Rectal smooth muscle tissue (tissue), 1 donor: ENCODE data around the gene TNS3.
A peak's percentile ranks its signal among the peaks of the same experiment; 100 is the strongest.

Experiments
- H3K27ac ChIP-seq: one replicate; pipeline ENCODE4 v1.7.0; 2013; ENCODE audit warnings: low read depth, low read length, inconsistent platforms
- H3K27me3 ChIP-seq: one replicate; pipeline ENCODE4 v1.7.0; 2013; ENCODE audit warnings: low read length; ENCODE audit not compliant: control insufficient read depth, insufficient read depth
- H3K36me3 ChIP-seq: one replicate; pipeline ENCODE4 v1.7.0; 2013; ENCODE audit warnings: low read length; ENCODE audit not compliant: control insufficient read depth, insufficient read depth
- H3K4me1 ChIP-seq: one replicate; pipeline ENCODE4 v1.7.0; 2013; ENCODE audit warnings: low read length; ENCODE audit not compliant: control insufficient read depth, insufficient read depth
- H3K4me3 ChIP-seq: one replicate; pipeline ENCODE4 v1.7.0; 2013; ENCODE audit warnings: low read length
- H3K9ac ChIP-seq: one replicate; pipeline ENCODE4 v1.7.0; 2013; ENCODE audit warnings: low read length

The TNS3 gene

DNA sequence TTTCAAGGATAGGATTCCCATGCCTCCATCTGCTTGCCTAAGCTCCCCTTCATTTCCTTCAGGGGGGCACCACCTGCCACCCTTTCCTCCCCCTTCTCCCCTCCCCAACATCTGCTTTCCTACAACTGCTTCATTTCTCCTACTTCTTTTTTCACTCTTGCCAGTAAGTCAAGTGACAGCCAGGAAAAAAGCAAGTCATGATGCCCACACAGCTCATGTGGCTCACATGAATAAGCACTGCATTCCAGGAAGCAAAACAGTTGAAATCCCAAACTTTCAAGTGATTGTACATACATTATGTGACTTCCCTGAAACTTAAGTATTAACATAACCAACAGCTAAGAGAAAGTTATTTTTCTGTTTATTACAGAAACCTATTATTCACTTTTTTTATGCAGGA lies 78.6 kb downstream of the TNS3 start:
- Histone ChIP-seq H3K36me3 (no peaks in the 10 kb centered on the region), H3K4me3 (no peak overlapping the region), H3K4me1 (peaks cover 4% of the 10 kb centered on the region), H3K27me3 (no peaks in the 10 kb centered on the region), H3K9ac (no peak overlapping the region), H3K27ac (no peak overlapping the region)

DNA sequence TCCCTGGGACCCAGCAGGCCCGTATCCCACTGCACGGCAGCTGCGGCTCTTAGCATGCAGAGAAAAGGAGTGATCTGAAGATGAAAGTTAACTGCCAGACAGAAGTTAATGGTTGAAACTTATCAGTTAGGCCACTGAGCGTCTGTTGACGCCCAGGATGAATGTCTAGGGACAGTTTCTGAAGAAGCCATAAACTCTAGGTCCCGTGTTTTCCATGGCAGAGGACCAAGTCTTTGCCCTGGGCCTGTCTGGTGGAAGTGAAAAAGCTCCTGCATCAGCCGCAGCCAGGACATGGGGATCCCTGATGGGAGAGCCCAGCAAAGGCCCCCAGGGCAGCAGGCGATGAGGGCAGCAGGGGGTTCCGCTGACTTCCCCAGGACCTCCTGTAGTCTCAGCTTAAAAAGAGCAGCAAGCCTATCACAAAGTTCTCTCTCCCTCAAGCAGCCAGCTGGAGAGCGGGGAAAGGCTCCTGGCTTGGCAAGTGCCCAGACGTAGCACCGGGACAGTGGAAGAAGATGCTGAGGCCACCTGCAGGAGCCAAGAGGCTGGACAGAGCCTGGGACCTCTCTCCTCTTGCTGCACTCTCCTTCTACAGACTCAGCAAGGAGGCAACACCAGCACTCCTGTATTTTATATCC lies 79.6 kb downstream of the TNS3 start:
- H3K4me1 ChIP-seq = peaks cover 7% of the 10 kb centered on the region

DNA sequence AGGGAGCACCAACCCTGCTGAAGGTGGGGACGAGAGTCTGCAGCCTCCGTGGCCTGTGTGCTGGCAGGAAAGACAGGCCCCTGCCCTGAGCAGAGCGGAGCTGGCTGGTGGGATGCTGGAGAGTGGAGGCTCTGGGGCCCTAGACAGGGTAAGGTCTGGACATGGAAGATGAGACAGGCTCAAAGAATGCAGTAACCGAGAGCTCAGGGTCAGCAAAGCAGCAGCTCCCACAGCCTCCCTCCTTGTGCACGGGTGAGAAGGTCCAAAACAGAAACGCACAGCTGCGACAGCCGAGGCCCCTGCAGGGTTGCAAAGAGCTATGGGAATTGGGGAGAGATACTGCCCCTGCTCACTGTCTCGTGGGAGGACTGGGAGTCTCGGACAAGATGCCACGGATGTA lies 80.5 kb downstream of the TNS3 start:
- Histone ChIP-seq H3K9ac (no peak overlapping the region), H3K4me3 (no peak overlapping the region), H3K36me3 (no peaks in the 10 kb centered on the region), H3K27me3 (no peaks in the 10 kb centered on the region), H3K4me1 (peaks cover 7% of the 10 kb centered on the region), H3K27ac (no peak overlapping the region)

More for the DNA sequence above, 79.6 kb downstream of the TNS3 start:
- Histone ChIP-seq H3K27ac (no peak overlapping the region), H3K9ac (no peak overlapping the region), H3K36me3 (no peaks in the 10 kb centered on the region), H3K4me3 (no peak overlapping the region), H3K27me3 (no peaks in the 10 kb centered on the region)

DNA sequence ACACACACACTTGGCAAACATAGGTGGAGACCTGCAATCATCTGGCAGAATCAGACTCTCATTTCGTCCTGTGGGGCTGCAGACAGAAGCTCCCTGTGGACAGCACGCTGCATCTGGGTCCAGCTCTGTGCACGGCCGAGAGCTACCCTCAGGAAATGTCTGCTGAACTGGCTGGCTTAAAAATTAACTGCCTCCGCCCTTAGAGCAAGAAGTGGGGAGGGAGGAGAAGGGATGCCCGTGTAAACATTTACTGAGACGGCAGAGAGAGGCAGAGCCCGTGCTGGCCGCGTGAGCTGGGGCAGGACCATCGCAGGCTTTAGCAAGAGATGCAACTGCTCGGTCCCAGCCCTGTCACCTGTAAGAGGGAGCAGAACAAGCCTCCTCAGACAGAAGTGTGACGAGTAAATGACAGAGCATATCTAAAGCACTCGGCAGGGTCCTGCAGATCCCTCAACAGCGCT lies 81.8 kb downstream of the TNS3 start:
- Histone ChIP-seq H3K27me3 (no peaks in the 10 kb centered on the region), H3K9ac (no peak overlapping the region), H3K4me3 (no peak overlapping the region), H3K4me1 (peaks cover 7% of the 10 kb centered on the region), H3K36me3 (no peaks in the 10 kb centered on the region), H3K27ac (no peak overlapping the region)

DNA sequence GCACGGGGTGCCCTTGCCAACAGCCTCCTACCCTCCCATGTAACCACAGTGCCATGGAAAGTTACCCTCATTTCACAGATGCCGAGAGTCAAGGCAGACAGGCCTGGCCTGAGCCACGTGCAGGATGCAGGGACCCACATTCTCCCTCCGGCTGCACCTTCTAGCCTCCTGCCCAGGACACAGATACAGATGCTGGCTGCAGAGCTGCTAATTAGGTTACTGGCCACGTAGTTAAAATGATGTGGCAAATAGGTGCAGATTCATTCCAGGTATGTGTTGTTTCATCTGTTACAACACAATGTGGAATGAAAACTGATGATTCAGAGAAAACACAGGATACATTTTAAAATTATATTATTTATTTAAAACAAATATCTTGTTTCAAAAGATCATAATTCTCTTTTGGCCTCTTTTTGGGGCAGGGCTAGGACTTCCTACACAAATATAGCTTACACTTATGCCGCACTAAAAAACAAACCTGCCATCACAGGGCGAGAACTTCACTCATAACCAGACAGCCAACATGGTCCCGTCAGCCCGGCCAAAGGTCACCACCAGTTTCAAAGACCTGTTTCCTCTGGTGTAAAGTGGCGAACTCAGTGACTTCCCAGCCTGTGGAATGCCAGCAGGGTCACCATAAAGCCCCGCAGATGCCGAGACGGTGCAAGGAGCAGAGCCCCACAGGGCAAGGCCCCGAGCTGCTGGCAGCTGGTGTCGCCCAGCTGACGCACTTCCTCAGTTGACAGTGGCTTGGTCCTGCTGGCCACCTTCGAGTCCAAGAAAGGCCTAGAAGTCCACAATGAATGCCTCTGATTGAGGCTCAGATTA lies 83.5 kb downstream of the TNS3 start:
- H3K4me1 ChIP-seq = peaks cover 7% of the 10 kb centered on the region
- no peaks in the 10 kb centered on the region for H3K36me3 ChIP-seq
- no peak overlapping the region for H3K27ac ChIP-seq
- H3K4me3 ChIP-seq = no peak overlapping the region
- H3K27me3 ChIP-seq = no peaks in the 10 kb centered on the region
- no peak overlapping the region for H3K9ac ChIP-seq

DNA sequence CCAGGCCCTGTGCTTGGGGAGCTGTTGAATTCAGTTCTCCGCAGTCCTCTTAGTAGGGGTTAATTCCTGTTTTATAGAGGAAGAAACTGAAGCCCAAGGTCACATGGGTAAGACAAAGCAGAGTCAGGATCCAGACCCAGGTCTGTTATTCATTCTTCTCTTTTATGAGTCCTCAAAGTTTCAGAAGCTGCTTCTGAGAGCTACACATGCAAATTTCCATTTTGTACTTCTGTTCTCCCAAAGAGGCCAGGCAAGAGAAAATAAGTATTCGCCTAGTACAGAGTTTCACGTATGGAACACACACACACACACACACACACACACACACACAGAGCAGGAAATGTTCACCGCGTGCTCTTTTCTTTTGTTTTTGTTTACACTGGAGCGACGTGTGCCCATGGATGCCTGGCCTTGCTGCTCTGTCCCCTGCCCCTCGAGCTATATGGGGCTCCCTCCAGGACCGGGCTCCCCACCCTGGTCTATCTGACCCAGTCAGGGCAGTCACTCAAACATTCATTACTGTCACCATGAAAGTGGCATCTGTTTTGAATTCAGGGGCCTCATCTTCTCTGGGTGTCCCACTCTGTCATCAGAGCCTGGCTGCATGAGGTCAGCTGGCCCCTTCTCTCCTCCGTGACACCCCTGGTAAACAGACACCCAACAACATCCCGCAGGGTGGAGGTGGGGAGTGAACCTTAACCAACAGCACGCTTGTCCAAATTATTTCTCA lies 84.4 kb downstream of the TNS3 start:
- no peak overlapping the region for H3K9ac ChIP-seq
- no peak overlapping the region for H3K27ac ChIP-seq
- H3K27me3 ChIP-seq = no peaks in the 10 kb centered on the region
- no peak overlapping the region for H3K4me3 ChIP-seq
- peaks cover 7% of the 10 kb centered on the region for H3K4me1 ChIP-seq
- no peaks in the 10 kb centered on the region for H3K36me3 ChIP-seq

DNA sequence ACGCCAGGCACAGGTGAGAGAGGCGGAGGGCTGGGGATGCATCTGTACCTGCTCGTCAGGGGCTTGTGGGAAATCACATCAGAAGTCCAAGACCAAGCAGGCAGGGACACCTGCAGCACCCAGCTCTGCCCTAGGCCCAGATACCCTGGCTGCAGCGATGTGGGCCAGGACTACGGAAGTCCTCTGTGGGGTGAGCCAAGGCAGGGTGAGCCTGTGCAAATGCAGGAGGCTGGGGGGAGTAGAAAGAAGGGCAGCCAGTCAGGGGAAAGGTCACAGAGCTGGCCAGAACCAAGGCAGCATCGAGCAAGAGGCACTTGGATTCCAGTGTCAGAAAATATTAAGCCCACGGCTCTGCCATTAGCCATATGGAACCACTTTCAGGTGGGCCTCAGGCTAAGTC lies 85.2 kb downstream of the TNS3 start:
- H3K9ac ChIP-seq = no peak overlapping the region
- no peak overlapping the region for H3K27ac ChIP-seq
- no peaks in the 10 kb centered on the region for H3K36me3 ChIP-seq
- H3K4me3 ChIP-seq = no peak overlapping the region
- H3K4me1 ChIP-seq = peaks cover 7% of the 10 kb centered on the region
- H3K27me3 ChIP-seq = no peaks in the 10 kb centered on the region

DNA sequence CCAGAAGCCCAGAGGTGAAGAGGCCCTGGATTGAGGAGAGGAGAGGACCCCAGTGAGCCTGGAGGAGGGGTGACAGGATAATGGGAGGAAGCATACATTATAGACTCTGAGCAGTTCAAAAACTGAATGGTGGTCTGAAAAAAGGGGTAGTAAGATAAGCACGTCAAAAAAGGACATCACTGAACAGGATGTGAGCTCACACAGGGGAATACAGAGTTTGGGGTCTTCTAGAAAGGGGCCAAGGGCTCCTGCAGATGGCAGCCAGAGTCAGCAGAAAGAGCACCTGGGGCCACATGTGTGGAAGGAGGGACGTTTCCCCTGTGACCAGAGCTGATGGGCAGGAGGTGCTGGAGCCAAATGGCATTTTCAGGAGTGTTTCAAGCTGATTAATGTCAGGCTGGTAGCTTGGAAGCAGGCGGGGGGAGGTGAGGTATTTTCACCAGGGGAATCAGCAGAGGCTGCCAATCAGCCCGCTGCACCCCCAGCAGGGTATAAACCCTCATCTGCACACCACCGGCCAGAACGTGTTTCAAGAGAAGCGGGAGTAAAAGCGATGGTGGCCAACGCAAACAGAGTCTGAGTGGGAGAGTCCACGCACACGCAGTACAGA lies 85.8 kb downstream of the TNS3 start:
- Histone ChIP-seq H3K27ac (no peak overlapping the region), H3K36me3 (no peaks in the 10 kb centered on the region), H3K4me3 (no peak overlapping the region), H3K4me1 (peaks cover 3% of the 10 kb centered on the region), H3K9ac (no peak overlapping the region), H3K27me3 (no peaks in the 10 kb centered on the region)

DNA sequence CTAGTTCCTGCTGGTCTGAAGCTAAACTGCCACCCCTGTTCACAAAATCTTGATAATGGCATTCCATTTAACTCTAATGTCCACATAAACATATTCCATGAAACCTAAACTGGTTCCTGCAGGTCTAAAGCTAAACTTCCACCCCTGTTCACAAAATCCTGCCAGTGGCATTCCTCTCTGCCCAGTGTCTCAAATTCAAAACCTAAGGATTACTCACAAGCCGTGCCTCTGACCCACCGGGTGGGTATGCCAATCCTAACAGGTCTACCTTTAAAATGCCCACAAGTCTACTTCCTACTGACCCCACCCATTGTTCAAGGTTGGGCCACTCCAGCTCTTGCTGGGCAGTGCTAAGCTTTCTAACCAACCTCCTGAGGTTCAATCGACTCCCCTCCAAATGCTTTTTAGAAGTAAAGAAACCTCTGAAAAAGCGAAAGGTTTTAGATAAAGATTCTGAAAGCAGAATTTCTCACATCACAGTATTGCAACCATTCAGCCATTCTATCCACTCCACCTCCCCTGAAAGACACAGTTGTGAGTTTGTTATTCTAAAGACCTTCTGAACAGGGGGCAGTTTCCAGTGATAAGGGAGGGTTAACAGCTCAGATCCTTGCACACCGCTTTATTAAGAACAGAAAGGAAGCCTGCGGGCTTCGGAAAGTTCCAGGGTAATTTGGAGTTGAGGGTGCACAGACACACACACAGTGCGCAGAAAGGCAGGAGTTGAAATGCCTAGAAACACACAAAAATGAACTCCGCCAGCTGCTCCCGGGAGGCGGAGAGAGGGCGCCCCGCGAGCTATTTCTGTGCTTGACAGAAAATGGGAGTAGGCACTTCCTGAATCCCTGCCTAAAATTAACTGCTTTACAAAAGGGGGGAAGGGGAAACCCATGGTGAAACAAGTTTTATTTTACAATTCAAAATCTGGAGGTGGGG lies 87.7 kb downstream of the TNS3 start:
- H3K36me3 ChIP-seq = no peaks in the 10 kb centered on the region
- no peak overlapping the region for H3K9ac ChIP-seq
- no peaks in the 10 kb centered on the region for H3K27me3 ChIP-seq
- no peak overlapping the region for H3K27ac ChIP-seq
- H3K4me1 ChIP-seq = peaks cover 3% of the 10 kb centered on the region
- peak overlapping the region; percentile 14 for H3K4me3 ChIP-seq

DNA sequence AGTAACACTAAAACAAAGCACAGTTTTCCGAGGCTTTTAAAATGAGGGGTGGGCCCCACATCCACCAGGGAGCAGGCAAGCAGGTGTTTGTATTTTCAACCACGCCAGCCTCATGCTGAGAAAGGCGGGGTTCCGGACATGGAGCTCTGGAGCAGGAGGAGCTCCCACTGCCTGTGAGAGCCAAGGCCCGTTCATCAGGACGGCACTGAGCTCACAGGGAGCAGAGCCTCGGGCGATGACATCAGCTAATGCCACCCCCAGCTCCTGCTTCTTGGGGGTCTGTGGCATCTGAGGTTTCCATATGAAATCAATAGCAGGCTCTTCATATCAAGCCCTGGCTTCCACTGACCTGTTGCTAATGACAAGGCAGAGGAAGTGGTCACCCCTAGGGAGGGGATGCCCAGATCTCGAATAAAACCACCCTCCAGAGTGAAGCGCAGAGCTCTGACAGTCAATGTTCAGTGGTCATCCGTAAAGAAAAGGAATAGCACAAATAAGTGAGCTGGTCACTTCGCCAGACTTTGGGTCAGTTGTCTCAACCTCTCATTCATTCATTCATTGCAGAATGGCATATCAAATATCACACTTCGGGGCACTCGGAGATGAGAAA lies 89.1 kb downstream of the TNS3 start:
- Histone ChIP-seq H3K4me1 (peaks cover 3% of the 10 kb centered on the region), H3K27me3 (no peaks in the 10 kb centered on the region), H3K27ac (no peak overlapping the region), H3K9ac (no peak overlapping the region), H3K36me3 (no peaks in the 10 kb centered on the region), H3K4me3 (no peak overlapping the region)

DNA sequence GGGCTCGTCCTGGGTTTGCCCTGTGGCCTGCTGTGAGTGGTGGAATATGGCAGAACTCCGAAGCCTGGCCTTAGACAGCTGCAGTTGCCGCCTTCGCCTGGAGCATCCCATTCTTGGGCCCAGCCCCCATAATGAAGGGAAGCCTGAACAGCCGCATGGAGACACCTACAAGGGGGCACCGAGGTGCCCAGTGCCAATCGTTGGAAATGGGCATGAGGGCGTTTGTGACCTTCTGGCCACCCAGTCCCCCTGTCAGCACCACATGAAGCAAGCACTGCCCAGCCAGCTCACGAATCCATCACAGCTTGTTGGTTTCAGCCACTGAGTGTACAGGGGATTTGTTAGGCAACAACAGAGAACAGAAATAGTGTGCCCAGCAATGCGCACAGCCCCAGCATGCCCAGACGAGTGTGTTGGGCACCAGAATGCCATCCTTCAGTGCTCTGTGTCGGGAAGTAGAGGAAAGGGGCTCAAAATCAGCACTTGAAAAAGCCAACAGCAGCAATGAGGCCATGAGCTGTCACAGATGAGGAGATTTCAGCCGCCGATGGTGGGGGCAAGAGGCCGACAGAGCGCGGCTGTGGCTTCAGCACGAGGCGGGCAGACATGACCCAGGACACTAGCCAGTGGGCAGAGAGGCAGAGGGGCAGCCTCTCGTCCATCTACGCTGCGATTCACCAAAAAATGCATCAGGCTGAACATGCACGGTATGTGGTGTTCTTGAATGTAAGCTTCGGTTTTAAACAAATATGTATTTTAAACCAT lies 91.2 kb downstream of the TNS3 start:
- Histone ChIP-seq H3K36me3 (no peaks in the 10 kb centered on the region), H3K9ac (no peak overlapping the region), H3K27ac (no peak overlapping the region), H3K4me3 (no peak overlapping the region), H3K27me3 (no peaks in the 10 kb centered on the region), H3K4me1 (no peaks in the 10 kb centered on the region)
